Sigmoid colon (tissue), 4 donors: ENCODE measurements around the gene SPPL3.

Experiments
- EP300 ChIP-seq, 4 donors: sonication (generic); formaldehyde crosslinking; IDR thresholded peaks; one replicate each; pipeline ENCODE4 v1.6.1; 2017; ENCODE audit warnings: antibody characterized with exemption in 4 of 4
- POLR2A ChIP-seq, 2 donors: fragments of 450-650 bp; IDR thresholded peaks; one replicate each; pipeline ENCODE4 v1.6.1; 2016; ENCODE audit warnings: antibody characterized with exemption in 2 of 2, mild to moderate bottlenecking in 2 of 2, moderate library complexity in 2 of 2
- POLR2AphosphoS5 ChIP-seq, 4 donors: sonication (generic); formaldehyde crosslinking; IDR thresholded peaks; one replicate each; pipeline ENCODE4 v1.6.1; 2017; ENCODE audit warnings: antibody characterized with exemption in 4 of 4
- TF ChIP-seq, protein P1 (sequence below), 4 experiments: fragments of 450-650 bp in 3 of 4; fragments of 200-600 bp in 1 of 4; IDR thresholded peaks; one replicate each; pipeline ENCODE4 v1.5.1; 2016 to 2019; ENCODE audit warnings: antibody characterized with exemption in 4 of 4, mild to moderate bottlenecking in 3 of 4, moderate library complexity in 2 of 4

DNA sequence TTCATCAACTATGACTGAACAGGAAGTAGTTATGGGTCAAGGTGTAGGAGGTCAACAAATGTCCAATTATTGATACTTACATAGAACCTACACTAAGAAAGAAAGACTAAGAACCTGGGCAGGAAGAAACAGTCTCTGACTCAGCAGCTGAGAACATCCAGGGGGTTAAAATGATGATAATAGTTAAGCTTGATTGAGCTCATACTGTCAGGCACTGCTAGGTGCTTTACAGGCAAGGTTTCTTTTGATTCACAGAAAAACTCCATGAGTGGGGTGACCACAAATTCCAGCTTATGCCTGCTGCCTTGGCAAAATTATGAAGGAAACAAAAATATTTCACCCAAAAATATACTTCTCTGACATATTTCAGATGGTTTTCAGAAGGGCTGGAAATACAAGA lies 103.5 kb downstream of the SPPL3 start:
- TF ChIP-seq EP300 (IDR thresholded peaks at IDR 0.05) (no peak), POLR2AphosphoS5 (IDR thresholded peaks at IDR 0.05) (no peak), POLR2A (IDR thresholded peaks at IDR 0.05) (no peak)
- TF ChIP-seq, protein P1, sequence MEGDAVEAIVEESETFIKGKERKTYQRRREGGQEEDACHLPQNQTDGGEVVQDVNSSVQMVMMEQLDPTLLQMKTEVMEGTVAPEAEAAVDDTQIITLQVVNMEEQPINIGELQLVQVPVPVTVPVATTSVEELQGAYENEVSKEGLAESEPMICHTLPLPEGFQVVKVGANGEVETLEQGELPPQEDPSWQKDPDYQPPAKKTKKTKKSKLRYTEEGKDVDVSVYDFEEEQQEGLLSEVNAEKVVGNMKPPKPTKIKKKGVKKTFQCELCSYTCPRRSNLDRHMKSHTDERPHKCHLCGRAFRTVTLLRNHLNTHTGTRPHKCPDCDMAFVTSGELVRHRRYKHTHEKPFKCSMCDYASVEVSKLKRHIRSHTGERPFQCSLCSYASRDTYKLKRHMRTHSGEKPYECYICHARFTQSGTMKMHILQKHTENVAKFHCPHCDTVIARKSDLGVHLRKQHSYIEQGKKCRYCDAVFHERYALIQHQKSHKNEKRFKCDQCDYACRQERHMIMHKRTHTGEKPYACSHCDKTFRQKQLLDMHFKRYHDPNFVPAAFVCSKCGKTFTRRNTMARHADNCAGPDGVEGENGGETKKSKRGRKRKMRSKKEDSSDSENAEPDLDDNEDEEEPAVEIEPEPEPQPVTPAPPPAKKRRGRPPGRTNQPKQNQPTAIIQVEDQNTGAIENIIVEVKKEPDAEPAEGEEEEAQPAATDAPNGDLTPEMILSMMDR (IDR thresholded peaks at IDR 0.05) = no peak
